ENCODE results near the gene WNT3.

DNA sequence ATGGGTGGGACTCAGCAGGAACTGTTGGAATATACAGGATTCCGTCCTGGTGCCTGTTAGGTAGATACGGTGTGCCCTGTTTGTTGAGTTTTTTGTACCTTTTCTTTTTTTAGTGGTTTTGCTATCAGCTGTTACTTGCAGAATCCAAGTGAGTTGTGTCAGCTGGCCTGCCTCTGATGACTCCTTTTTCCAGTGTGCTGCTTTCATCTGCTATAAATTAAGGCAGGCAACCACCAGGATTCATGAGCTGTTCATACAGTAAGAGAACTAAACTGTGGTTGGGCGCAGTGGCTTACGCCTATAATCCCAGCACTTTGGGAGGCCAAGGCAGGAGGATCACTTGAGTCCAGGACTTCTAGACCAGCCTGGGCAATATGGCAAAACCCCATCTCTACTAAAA lies 79.9 kb downstream of the WNT3 start:
- TF ChIP-seq REPIN1 (tag by site-specific recombination; IDR thresholded peaks at IDR 0.05; ENCODE audit: low read depth) (no peak), ZNF423 (tag by site-specific recombination; IDR thresholded peaks at IDR 0.05) (no peak), ZNF23 (tag by site-specific recombination; IDR thresholded peaks at IDR 0.05; ENCODE audit: borderline replicate concordance) (no peak), ZNF239 (tag by site-specific recombination; IDR thresholded peaks at IDR 0.05) (no peak), ZNF138 (tag by site-specific recombination; IDR thresholded peaks at IDR 0.05; ENCODE audit: borderline replicate concordance) (no peak), TCF7L2 (IDR thresholded peaks at IDR 0.05; ENCODE audit: borderline replicate concordance, low read depth, low read length) (no peak), ZNF274 (IDR thresholded peaks at IDR 0.05; ENCODE audit: low read length) (no peak), ZNF274 (tag by site-specific recombination; IDR thresholded peaks at IDR 0.05; ENCODE audit: borderline replicate concordance) (no peak), ZBTB7A (tag by site-specific recombination; IDR thresholded peaks at IDR 0.05; ENCODE audit: low read depth) (no peak)
- TF ChIP-seq, protein P1, sequence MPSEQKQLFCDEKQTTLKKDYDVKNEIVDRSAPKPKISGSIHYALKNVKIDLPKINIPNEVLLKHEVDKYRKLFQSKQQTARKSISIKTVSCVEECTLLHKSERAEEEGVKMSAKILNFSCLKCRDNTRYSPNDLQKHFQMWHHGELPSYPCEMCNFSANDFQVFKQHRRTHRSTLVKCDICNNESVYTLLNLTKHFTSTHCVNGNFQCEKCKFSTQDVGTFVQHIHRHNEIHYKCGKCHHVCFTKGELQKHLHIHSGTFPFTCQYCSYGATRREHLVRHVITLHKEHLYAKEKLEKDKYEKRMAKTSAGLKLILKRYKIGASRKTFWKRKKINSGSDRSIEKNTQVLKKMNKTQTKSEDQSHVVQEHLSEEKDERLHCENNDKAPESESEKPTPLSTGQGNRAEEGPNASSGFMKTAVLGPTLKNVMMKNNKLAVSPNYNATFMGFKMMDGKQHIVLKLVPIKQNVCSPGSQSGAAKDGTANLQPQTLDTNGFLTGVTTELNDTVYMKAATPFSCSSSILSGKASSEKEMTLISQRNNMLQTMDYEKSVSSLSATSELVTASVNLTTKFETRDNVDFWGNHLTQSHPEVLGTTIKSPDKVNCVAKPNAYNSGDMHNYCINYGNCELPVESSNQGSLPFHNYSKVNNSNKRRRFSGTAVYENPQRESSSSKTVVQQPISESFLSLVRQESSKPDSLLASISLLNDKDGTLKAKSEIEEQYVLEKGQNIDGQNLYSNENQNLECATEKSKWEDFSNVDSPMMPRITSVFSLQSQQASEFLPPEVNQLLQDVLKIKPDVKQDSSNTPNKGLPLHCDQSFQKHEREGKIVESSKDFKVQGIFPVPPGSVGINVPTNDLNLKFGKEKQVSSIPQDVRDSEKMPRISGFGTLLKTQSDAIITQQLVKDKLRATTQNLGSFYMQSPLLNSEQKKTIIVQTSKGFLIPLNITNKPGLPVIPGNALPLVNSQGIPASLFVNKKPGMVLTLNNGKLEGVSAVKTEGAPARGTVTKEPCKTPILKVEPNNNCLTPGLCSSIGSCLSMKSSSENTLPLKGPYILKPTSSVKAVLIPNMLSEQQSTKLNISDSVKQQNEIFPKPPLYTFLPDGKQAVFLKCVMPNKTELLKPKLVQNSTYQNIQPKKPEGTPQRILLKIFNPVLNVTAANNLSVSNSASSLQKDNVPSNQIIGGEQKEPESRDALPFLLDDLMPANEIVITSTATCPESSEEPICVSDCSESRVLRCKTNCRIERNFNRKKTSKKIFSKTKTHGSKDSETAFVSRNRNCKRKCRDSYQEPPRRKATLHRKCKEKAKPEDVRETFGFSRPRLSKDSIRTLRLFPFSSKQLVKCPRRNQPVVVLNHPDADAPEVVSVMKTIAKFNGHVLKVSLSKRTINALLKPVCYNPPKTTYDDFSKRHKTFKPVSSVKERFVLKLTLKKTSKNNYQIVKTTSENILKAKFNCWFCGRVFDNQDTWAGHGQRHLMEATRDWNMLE (tag by site-specific recombination; conservative IDR thresholded peaks at IDR 0.05; ENCODE audit: low read depth): no peak
- TF ChIP-seq, protein P2, sequence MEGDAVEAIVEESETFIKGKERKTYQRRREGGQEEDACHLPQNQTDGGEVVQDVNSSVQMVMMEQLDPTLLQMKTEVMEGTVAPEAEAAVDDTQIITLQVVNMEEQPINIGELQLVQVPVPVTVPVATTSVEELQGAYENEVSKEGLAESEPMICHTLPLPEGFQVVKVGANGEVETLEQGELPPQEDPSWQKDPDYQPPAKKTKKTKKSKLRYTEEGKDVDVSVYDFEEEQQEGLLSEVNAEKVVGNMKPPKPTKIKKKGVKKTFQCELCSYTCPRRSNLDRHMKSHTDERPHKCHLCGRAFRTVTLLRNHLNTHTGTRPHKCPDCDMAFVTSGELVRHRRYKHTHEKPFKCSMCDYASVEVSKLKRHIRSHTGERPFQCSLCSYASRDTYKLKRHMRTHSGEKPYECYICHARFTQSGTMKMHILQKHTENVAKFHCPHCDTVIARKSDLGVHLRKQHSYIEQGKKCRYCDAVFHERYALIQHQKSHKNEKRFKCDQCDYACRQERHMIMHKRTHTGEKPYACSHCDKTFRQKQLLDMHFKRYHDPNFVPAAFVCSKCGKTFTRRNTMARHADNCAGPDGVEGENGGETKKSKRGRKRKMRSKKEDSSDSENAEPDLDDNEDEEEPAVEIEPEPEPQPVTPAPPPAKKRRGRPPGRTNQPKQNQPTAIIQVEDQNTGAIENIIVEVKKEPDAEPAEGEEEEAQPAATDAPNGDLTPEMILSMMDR (tag by site-specific recombination; IDR thresholded peaks at IDR 0.05): no peak
- TF ChIP-seq, protein P3, sequence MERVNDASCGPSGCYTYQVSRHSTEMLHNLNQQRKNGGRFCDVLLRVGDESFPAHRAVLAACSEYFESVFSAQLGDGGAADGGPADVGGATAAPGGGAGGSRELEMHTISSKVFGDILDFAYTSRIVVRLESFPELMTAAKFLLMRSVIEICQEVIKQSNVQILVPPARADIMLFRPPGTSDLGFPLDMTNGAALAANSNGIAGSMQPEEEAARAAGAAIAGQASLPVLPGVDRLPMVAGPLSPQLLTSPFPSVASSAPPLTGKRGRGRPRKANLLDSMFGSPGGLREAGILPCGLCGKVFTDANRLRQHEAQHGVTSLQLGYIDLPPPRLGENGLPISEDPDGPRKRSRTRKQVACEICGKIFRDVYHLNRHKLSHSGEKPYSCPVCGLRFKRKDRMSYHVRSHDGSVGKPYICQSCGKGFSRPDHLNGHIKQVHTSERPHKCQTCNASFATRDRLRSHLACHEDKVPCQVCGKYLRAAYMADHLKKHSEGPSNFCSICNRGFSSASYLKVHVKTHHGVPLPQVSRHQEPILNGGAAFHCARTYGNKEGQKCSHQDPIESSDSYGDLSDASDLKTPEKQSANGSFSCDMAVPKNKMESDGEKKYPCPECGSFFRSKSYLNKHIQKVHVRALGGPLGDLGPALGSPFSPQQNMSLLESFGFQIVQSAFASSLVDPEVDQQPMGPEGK (tag by site-specific recombination; IDR thresholded peaks at IDR 0.05): no peak
